Measurements from ENCODE around the gene CDKN2B. TPM values are rescaled to one million over a fixed set of nuclear protein-coding genes. Genes with fewer than 3 reads are reported as not detected.

CDKN2B gene
- polyA plus RNA-seq, 2 donors = 40.3 to 63.7 TPM

GRCh38 chr9:22049411-22049810, 40.3 kb upstream of the CDKN2B start:
- H3K27ac ChIP-seq (ENCODE audit: low read depth in 2 of 2, low read length in 1 of 2) = no peak overlapping the region
- 96 to 97% methylated on average over 1 of the region's 1 CpG for WGBS, 2 donors

GRCh38 chr9:22047596-22047995, 38.5 kb upstream of the CDKN2B start:
- Histone ChIP-seq H3K27me3 (ENCODE audit: control insufficient read depth in 1 of 2, insufficient read depth in 2 of 2, low read length in 2 of 2) (no peaks in the 10 kb centered on the region), H3K27ac (ENCODE audit: low read depth in 2 of 2, low read length in 1 of 2) (no peak overlapping the region), H3K4me3 (ENCODE audit: low read depth in 1 of 2, low read length in 2 of 2) (no peak overlapping the region), H3K4me1 (ENCODE audit: control insufficient read depth in 2 of 2, insufficient read depth in 2 of 2, low read length in 1 of 2) (peaks cover 0 to 3% of the 10 kb centered on the region in 2 donors), H3K36me3 (ENCODE audit: control insufficient read depth in 2 of 2, insufficient read depth in 2 of 2, low read length in 1 of 2) (no peaks in the 10 kb centered on the region), H3K9me3 (ENCODE audit: control insufficient read depth in 2 of 2, insufficient read depth in 1 of 2, low read depth in 1 of 2, low read length in 1 of 2) (no peaks in the 10 kb centered on the region)
- WGBS, 2 donors = 90 to 94% methylated on average over 2 of the region's 2 CpGs

More at GRCh38 chr9:22049411-22049810, 40.3 kb upstream of the CDKN2B start:
- Histone ChIP-seq H3K4me1 (ENCODE audit: control insufficient read depth in 2 of 2, insufficient read depth in 2 of 2, low read length in 1 of 2) (peaks cover 0 to 3% of the 10 kb centered on the region in 2 donors), H3K27me3 (ENCODE audit: control insufficient read depth in 1 of 2, insufficient read depth in 2 of 2, low read length in 2 of 2) (no peaks in the 10 kb centered on the region), H3K4me3 (ENCODE audit: low read depth in 1 of 2, low read length in 2 of 2) (no peak overlapping the region), H3K9me3 (ENCODE audit: control insufficient read depth in 2 of 2, insufficient read depth in 1 of 2, low read depth in 1 of 2, low read length in 1 of 2) (no peaks in the 10 kb centered on the region), H3K36me3 (ENCODE audit: control insufficient read depth in 2 of 2, insufficient read depth in 2 of 2, low read length in 1 of 2) (no peaks in the 10 kb centered on the region)

- no peaks in the 10 kb centered on the region for H3K27me3 ChIP-seq (ENCODE audit: control insufficient read depth in 1 of 2, insufficient read depth in 2 of 2, low read length in 2 of 2)
- H3K27ac ChIP-seq (ENCODE audit: low read depth in 2 of 2, low read length in 1 of 2) = no peak overlapping the region
- WGBS, 2 donors = 69 to 82% methylated on average over 1 of the region's 1 CpG
- H3K36me3 ChIP-seq (ENCODE audit: control insufficient read depth in 2 of 2, insufficient read depth in 2 of 2, low read length in 1 of 2) = no peaks in the 10 kb centered on the region
- no peak overlapping the region for H3K4me3 ChIP-seq (ENCODE audit: low read depth in 1 of 2, low read length in 2 of 2)
- H3K9me3 ChIP-seq (ENCODE audit: control insufficient read depth in 2 of 2, insufficient read depth in 1 of 2, low read depth in 1 of 2, low read length in 1 of 2) = no peaks in the 10 kb centered on the region
- peaks cover 2 to 3% of the 10 kb centered on the region in 2 donors for H3K4me1 ChIP-seq (ENCODE audit: control insufficient read depth in 2 of 2, insufficient read depth in 2 of 2, low read length in 1 of 2)
Observed at GRCh38 chr9:22046243-22046885, 37.3 kb upstream of the CDKN2B start.

DNA sequence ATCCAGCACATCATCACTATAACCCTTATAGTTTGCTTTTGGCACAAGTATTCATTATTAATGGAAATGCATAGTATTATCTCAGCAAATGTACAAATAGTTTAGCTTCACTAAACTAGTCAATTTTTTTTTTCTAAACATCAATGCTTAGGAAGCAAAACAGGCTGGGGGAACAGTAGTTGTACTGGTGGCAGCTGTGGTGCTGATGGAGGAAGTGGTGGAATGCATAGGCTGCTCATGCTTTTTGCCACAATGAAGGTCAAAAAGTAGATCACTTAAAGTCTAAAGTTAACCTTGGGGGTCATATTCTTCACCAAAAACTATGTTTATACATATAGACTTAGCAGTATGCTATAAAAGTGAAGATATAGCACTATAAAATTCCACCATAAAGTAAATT, 36.3 kb upstream of the CDKN2B start:
- Histone ChIP-seq H3K4me1 (ENCODE audit: control insufficient read depth in 2 of 2, insufficient read depth in 2 of 2, low read length in 1 of 2) (peaks cover 2 to 3% of the 10 kb centered on the region in 2 donors), H3K36me3 (ENCODE audit: control insufficient read depth in 2 of 2, insufficient read depth in 2 of 2, low read length in 1 of 2) (no peaks in the 10 kb centered on the region), H3K27ac (ENCODE audit: low read depth in 2 of 2, low read length in 1 of 2) (no peak overlapping the region), H3K4me3 (ENCODE audit: low read depth in 1 of 2, low read length in 2 of 2) (no peak overlapping the region), H3K9me3 (ENCODE audit: control insufficient read depth in 2 of 2, insufficient read depth in 1 of 2, low read depth in 1 of 2, low read length in 1 of 2) (no peaks in the 10 kb centered on the region), H3K27me3 (ENCODE audit: control insufficient read depth in 1 of 2, insufficient read depth in 2 of 2, low read length in 2 of 2) (no peaks in the 10 kb centered on the region)

DNA sequence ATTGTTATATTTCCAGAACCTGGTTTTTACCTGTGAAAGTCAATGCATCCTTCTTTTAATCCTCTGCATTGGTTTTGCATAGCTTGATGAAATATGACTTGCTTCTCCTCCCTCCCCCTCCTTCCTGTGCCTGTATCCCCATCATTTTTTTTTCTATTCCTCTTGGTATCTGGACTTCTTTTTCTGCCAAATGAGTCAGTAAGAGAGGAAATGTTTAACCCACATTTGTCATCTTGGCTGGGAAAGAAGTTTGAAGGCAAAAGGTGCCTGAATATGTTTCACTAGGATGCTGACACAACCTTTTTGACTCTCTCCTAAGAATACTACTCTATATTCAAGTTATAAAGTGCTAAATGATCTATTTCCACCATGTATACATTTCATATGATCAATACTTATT, 35.5 kb upstream of the CDKN2B start:
- no peaks in the 10 kb centered on the region for H3K27me3 ChIP-seq (ENCODE audit: control insufficient read depth in 1 of 2, insufficient read depth in 2 of 2, low read length in 2 of 2)
- no peaks in the 10 kb centered on the region for H3K9me3 ChIP-seq (ENCODE audit: control insufficient read depth in 2 of 2, insufficient read depth in 1 of 2, low read depth in 1 of 2, low read length in 1 of 2)

GRCh38 chr9:22043928-22044327, 34.8 kb upstream of the CDKN2B start:
- WGBS, 2 donors = 62 to 73% methylated on average over 3 of the region's 3 CpGs
- no peaks in the 10 kb centered on the region for H3K36me3 ChIP-seq (ENCODE audit: control insufficient read depth in 2 of 2, insufficient read depth in 2 of 2, low read length in 1 of 2)
- peaks cover 0 to 2% of the 10 kb centered on the region in 2 donors for H3K4me1 ChIP-seq (ENCODE audit: control insufficient read depth in 2 of 2, insufficient read depth in 2 of 2, low read length in 1 of 2)
- no peaks in the 10 kb centered on the region for H3K9me3 ChIP-seq (ENCODE audit: control insufficient read depth in 2 of 2, insufficient read depth in 1 of 2, low read depth in 1 of 2, low read length in 1 of 2)
- no peak overlapping the region for H3K27ac ChIP-seq (ENCODE audit: low read depth in 2 of 2, low read length in 1 of 2)
- no peaks in the 10 kb centered on the region for H3K27me3 ChIP-seq (ENCODE audit: control insufficient read depth in 1 of 2, insufficient read depth in 2 of 2, low read length in 2 of 2)
- no peak overlapping the region for H3K4me3 ChIP-seq (ENCODE audit: low read depth in 1 of 2, low read length in 2 of 2)

More for the DNA sequence above, 35.5 kb upstream of the CDKN2B start:
- Histone ChIP-seq H3K36me3 (ENCODE audit: control insufficient read depth in 2 of 2, insufficient read depth in 2 of 2, low read length in 1 of 2) (no peaks in the 10 kb centered on the region), H3K4me1 (ENCODE audit: control insufficient read depth in 2 of 2, insufficient read depth in 2 of 2, low read length in 1 of 2) (peaks cover 0 to 2% of the 10 kb centered on the region in 2 donors), H3K27ac (ENCODE audit: low read depth in 2 of 2, low read length in 1 of 2) (no peak overlapping the region), H3K4me3 (ENCODE audit: low read depth in 1 of 2, low read length in 2 of 2) (no peak overlapping the region)

GRCh38 chr9:22041775-22042174, 32.7 kb upstream of the CDKN2B start:
- Histone ChIP-seq H3K36me3 (ENCODE audit: control insufficient read depth in 2 of 2, insufficient read depth in 2 of 2, low read length in 1 of 2) (no peaks in the 10 kb centered on the region), H3K4me3 (ENCODE audit: low read depth in 1 of 2, low read length in 2 of 2) (no peak overlapping the region), H3K27me3 (ENCODE audit: control insufficient read depth in 1 of 2, insufficient read depth in 2 of 2, low read length in 2 of 2) (no peaks in the 10 kb centered on the region), H3K9me3 (ENCODE audit: control insufficient read depth in 2 of 2, insufficient read depth in 1 of 2, low read depth in 1 of 2, low read length in 1 of 2) (no peaks in the 10 kb centered on the region), H3K4me1 (ENCODE audit: control insufficient read depth in 2 of 2, insufficient read depth in 2 of 2, low read length in 1 of 2) (peaks cover 0 to 2% of the 10 kb centered on the region in 2 donors), H3K27ac (ENCODE audit: low read depth in 2 of 2, low read length in 1 of 2) (no peak overlapping the region)
- 25 to 27% methylated on average over 1 of the region's 1 CpG for WGBS, 2 donors

- peak overlapping the region in 1 of 2 donors; percentile 54 for H3K27ac ChIP-seq (ENCODE audit: low read depth in 2 of 2, low read length in 1 of 2)
- 88 to 96% methylated on average over 1 of the region's 1 CpG for WGBS, 2 donors
- no peaks in the 10 kb centered on the region for H3K9me3 ChIP-seq (ENCODE audit: control insufficient read depth in 2 of 2, insufficient read depth in 1 of 2, low read depth in 1 of 2, low read length in 1 of 2)
- peaks cover 0 to 2% of the 10 kb centered on the region in 2 donors for H3K4me1 ChIP-seq (ENCODE audit: control insufficient read depth in 2 of 2, insufficient read depth in 2 of 2, low read length in 1 of 2)
- H3K27me3 ChIP-seq (ENCODE audit: control insufficient read depth in 1 of 2, insufficient read depth in 2 of 2, low read length in 2 of 2) = no peaks in the 10 kb centered on the region
- H3K4me3 ChIP-seq (ENCODE audit: low read depth in 1 of 2, low read length in 2 of 2) = no peak overlapping the region
- H3K36me3 ChIP-seq (ENCODE audit: control insufficient read depth in 2 of 2, insufficient read depth in 2 of 2, low read length in 1 of 2) = no peaks in the 10 kb centered on the region
Observed at GRCh38 chr9:22041344-22041743, 32.2 kb upstream of the CDKN2B start.

GRCh38 chr9:22040760-22041159, 31.7 kb upstream of the CDKN2B start:
- Histone ChIP-seq H3K4me3 (ENCODE audit: low read depth in 1 of 2, low read length in 2 of 2) (no peak overlapping the region), H3K27me3 (ENCODE audit: control insufficient read depth in 1 of 2, insufficient read depth in 2 of 2, low read length in 2 of 2) (no peaks in the 10 kb centered on the region), H3K9me3 (ENCODE audit: control insufficient read depth in 2 of 2, insufficient read depth in 1 of 2, low read depth in 1 of 2, low read length in 1 of 2) (no peaks in the 10 kb centered on the region), H3K36me3 (ENCODE audit: control insufficient read depth in 2 of 2, insufficient read depth in 2 of 2, low read length in 1 of 2) (no peaks in the 10 kb centered on the region), H3K27ac (ENCODE audit: low read depth in 2 of 2, low read length in 1 of 2) (peak overlapping the region in 1 of 2 donors; percentile 56), H3K4me1 (ENCODE audit: control insufficient read depth in 2 of 2, insufficient read depth in 2 of 2, low read length in 1 of 2) (peaks cover 0 to 3% of the 10 kb centered on the region in 2 donors)
- 26 to 69% methylated on average over 1 of the region's 1 CpG for WGBS, 2 donors

DNA sequence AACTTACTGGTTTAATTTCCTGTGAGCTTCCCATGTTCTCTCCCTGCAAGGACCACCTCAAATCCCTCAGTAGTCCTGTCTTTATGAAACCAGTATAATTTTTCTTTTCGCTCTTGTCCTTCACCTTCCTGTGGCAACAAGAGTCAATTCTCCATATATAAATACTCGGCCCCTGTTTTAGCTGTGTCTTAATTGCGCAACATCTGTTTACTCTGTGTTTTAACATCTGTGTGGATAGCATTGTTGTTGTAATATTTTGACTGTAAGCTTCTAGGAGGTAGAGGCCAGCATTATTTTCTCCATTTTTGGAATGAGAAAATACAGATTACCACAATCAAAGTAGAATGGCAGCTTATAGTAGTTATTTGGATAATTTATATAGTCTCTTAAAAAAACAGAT, 30.2 kb upstream of the CDKN2B start:
- Histone ChIP-seq H3K9me3 (ENCODE audit: control insufficient read depth in 2 of 2, insufficient read depth in 1 of 2, low read depth in 1 of 2, low read length in 1 of 2) (no peaks in the 10 kb centered on the region), H3K4me1 (ENCODE audit: control insufficient read depth in 2 of 2, insufficient read depth in 2 of 2, low read length in 1 of 2) (peaks cover 0 to 7% of the 10 kb centered on the region in 2 donors), H3K27me3 (ENCODE audit: control insufficient read depth in 1 of 2, insufficient read depth in 2 of 2, low read length in 2 of 2) (no peaks in the 10 kb centered on the region), H3K27ac (ENCODE audit: low read depth in 2 of 2, low read length in 1 of 2) (no peak overlapping the region), H3K4me3 (ENCODE audit: low read depth in 1 of 2, low read length in 2 of 2) (no peak overlapping the region), H3K36me3 (ENCODE audit: control insufficient read depth in 2 of 2, insufficient read depth in 2 of 2, low read length in 1 of 2) (no peaks in the 10 kb centered on the region)
- 76 to 77% methylated on average over 3 of the region's 3 CpGs for WGBS, 2 donors
